Osteocyte (in vitro differentiated cells): ENCODE data around the gene PLD5. TPM values are rescaled to one million over a fixed set of nuclear protein-coding genes. Genes with fewer than 3 reads are reported as not detected.

ENCODE experiments used
- DNase-seq: peaks from one replicate; pipeline ENCODE4 v3.0.0; 2021; ENCODE audit warnings: mixed read lengths; ENCODE audit not compliant: unreplicated experiment; ENCODE audit errors: extremely low spot score
- H3K27ac Mint-ChIP-seq: one replicate; pipeline ENCODE4 v1.8.0; 2021; ENCODE audit warnings: mild to moderate bottlenecking, mixed read lengths; ENCODE audit not compliant: unreplicated experiment
- H3K27me3 Mint-ChIP-seq: one replicate; pipeline ENCODE4 v1.8.0; 2021; ENCODE audit warnings: mixed read lengths; ENCODE audit not compliant: unreplicated experiment
- H3K36me3 Mint-ChIP-seq: one replicate; pipeline ENCODE4 v1.8.0; 2021; ENCODE audit warnings: mixed read lengths; ENCODE audit not compliant: unreplicated experiment
- H3K4me1 Mint-ChIP-seq: one replicate; pipeline ENCODE4 v1.8.0; 2021; ENCODE audit warnings: mixed read lengths; ENCODE audit not compliant: unreplicated experiment
- H3K4me3 Mint-ChIP-seq: one replicate; pipeline ENCODE4 v1.8.0; 2021; ENCODE audit warnings: mild to moderate bottlenecking, moderate library complexity, mixed read lengths; ENCODE audit not compliant: unreplicated experiment
- H3K9me3 Mint-ChIP-seq: one replicate; pipeline ENCODE4 v1.8.0; 2021; ENCODE audit warnings: mixed read lengths; ENCODE audit not compliant: unreplicated experiment
- total RNA-seq: library from RNA; stranded (reverse); gene quantifications from 2 replicates; pipeline ENCODE4 v1.2.1, GENCODE V29; 2021
- TF ChIP-seq, protein P1 (sequence below): fragments of 200-600 bp; sonication (generic); IDR thresholded peaks from 2 replicates; pipeline ENCODE4 v1.5.0; 2021; ENCODE audit warnings: antibody characterized with exemption, mild to moderate bottlenecking, moderate library complexity

The PLD5 gene
- total RNA-seq, 1 donor from 2014 or later: not detected

DNA sequence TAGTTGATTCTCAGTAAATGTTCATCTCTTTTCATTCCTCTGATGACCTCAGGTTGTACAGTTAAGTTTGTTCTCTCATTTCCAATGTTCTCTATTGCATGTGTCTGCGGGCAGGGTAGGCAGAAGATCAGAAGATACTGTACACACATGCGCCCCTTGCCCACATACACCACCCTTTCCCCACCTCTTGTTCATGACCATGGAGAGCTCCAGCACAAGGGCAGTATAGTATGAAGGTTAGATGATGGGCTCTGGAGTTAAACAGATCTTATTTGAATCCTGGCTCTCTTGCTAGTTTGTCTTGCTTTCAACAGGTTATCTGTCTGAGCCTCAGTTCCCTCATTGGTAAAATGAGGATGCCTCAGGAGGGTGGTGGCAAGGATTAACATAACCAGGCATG lies 17.8 kb upstream of the PLD5 start:
- H3K27me3 Mint-ChIP-seq: no peaks in the 10 kb centered on the region
- H3K36me3 Mint-ChIP-seq: no peaks in the 10 kb centered on the region
- peaks cover 4% of the 10 kb centered on the region for H3K9me3 Mint-ChIP-seq
- H3K4me3 Mint-ChIP-seq: no peak overlapping the region
- DNase-seq: no peak
- no peaks in the 10 kb centered on the region for H3K4me1 Mint-ChIP-seq
- no peak overlapping the region for H3K27ac Mint-ChIP-seq
- TF ChIP-seq, protein P1, sequence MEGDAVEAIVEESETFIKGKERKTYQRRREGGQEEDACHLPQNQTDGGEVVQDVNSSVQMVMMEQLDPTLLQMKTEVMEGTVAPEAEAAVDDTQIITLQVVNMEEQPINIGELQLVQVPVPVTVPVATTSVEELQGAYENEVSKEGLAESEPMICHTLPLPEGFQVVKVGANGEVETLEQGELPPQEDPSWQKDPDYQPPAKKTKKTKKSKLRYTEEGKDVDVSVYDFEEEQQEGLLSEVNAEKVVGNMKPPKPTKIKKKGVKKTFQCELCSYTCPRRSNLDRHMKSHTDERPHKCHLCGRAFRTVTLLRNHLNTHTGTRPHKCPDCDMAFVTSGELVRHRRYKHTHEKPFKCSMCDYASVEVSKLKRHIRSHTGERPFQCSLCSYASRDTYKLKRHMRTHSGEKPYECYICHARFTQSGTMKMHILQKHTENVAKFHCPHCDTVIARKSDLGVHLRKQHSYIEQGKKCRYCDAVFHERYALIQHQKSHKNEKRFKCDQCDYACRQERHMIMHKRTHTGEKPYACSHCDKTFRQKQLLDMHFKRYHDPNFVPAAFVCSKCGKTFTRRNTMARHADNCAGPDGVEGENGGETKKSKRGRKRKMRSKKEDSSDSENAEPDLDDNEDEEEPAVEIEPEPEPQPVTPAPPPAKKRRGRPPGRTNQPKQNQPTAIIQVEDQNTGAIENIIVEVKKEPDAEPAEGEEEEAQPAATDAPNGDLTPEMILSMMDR: no peak

DNA sequence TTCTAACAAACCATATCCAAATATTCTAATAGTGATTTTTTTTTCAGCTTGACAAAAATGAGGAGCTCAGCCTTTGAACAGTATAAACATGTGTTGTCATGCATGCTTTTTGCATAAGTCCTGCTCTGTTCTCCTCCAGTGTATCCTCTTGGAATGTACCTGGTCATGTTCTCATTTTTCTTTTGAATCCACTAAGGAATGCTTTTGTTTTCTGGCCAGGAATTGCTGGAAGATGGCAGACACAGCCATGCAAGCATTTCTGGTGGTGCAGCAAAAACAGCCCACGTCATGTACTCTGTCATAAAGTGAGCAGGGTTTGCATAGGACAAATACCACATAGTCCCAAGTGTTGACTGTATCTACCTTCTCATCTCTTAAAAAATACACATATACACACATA lies 11.5 kb upstream of the PLD5 start:
- no peak for DNase-seq
- no peaks in the 10 kb centered on the region for H3K27me3 Mint-ChIP-seq

DNA sequence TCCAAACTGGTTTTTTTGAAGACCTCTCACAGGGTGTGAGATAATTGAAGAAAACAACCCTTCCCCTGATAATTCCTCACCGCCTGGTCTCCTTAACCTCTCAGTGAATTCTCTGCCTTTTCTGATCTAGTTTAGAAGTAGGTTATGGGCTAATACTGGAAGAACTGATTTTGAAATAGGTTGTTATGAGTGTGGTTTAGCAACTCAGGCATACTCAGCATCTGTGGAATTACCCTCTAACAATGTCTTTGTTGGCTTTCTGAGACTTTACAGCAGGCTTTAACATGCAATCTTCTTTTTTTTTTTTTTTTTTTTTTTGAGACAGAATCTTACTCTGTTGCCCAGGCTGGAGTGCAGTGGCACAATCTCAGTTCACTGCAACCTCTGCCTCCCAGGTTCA lies 10.3 kb upstream of the PLD5 start:
- DNase-seq: no peak
- no peak overlapping the region for H3K4me3 Mint-ChIP-seq
- no peaks in the 10 kb centered on the region for H3K36me3 Mint-ChIP-seq
- no peaks in the 10 kb centered on the region for H3K4me1 Mint-ChIP-seq
- TF ChIP-seq, protein P1: no peak
- no peaks in the 10 kb centered on the region for H3K9me3 Mint-ChIP-seq
- H3K27me3 Mint-ChIP-seq: no peaks in the 10 kb centered on the region
- no peak overlapping the region for H3K27ac Mint-ChIP-seq

More for the DNA sequence above, 11.5 kb upstream of the PLD5 start:
- Mint-ChIP-seq H3K9me3 (no peaks in the 10 kb centered on the region), H3K36me3 (no peaks in the 10 kb centered on the region), H3K4me3 (no peak overlapping the region), H3K27ac (no peak overlapping the region), H3K4me1 (no peaks in the 10 kb centered on the region)
- TF ChIP-seq, protein P1: no peak

DNA sequence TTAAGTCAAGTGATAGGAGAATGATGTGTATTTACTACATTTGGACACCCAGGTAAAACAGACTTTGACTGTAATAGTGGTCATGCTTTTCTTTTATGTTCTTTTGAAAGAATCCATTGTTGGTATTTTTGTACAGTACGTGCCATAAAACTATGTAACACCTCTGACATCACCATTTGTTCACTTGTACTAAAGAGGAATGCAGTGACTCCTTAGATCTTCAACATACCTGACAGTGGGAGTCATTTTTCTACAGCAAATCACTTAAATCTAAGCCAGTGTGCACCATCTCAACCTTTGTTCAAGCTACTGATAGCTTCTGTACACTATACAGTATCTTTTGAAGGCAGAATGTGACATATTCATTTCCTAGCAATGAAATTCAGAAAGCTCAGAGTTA lies 6.3 kb upstream of the PLD5 start:
- TF ChIP-seq, protein P1: no peak
- H3K36me3 Mint-ChIP-seq: no peaks in the 10 kb centered on the region
- H3K9me3 Mint-ChIP-seq: no peaks in the 10 kb centered on the region
- no peak overlapping the region for H3K4me3 Mint-ChIP-seq
- no peaks in the 10 kb centered on the region for H3K4me1 Mint-ChIP-seq
- H3K27ac Mint-ChIP-seq: no peak overlapping the region
- no peak for DNase-seq
- H3K27me3 Mint-ChIP-seq: peaks cover 11% of the 10 kb centered on the region

DNA sequence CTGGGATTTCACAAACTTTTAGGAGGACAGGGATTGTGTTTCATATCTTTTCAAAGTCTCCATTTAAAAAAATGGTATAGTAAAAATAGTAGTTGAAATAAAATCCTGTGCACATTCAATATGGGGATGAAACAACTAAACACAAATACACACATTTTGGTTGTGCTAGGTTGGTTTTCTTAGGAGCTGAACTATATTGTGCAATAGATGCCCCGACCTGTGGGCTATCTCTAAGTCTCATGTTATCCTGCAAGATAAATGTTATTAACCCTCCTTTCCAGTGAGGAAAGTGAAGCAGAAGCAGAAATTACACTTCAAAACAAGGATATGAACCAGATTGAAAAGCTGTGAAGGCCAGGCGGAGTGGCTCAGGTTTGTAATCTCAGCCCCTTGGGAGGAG lies 1.3 kb upstream of the PLD5 start:
- no peaks in the 10 kb centered on the region for H3K36me3 Mint-ChIP-seq
- no peak overlapping the region for H3K27ac Mint-ChIP-seq
- TF ChIP-seq, protein P1: no peak
- H3K4me1 Mint-ChIP-seq: peaks cover 15% of the 10 kb centered on the region
- DNase-seq: no peak
- peak overlapping the region; percentile 71 for H3K4me3 Mint-ChIP-seq
- H3K27me3 Mint-ChIP-seq: peaks cover 49% of the 10 kb centered on the region
- no peaks in the 10 kb centered on the region for H3K9me3 Mint-ChIP-seq
